ENCODE measurements around the gene FCSK.

DNA sequence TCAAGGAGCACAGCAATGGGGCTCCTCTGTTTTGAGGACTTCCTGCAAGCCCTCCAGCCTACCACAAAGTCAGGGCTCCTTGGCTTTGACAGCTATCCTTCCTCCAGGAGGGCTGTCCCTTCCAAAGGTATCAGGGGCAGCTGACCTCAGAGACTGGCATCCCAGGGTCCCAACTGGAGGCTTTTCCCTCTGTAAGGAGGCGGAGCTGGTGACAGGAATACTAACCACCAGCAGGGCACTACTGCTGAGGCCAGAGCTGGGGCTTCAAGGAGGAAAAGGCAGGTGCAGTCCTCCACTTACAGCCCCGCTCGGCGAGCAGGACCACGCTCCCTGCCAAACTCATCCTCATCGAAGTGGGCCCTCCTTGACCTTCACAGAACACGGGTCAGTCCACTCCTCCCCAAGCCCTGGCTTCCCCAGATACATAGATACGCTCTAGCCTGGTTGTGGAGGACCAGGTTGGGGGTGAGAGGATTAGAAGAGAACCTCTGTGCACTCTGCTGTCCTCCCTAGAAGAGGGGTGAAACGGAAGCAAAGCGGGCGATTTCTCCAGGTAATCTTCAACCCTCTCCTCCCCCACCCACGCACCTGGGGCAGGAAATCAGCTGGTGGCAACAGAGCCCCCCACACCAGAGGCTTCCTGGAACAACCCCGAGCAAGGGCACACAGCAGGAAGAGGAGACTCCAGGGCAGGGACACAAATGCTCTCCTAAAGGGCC is 36.0 kb upstream of the FCSK start:
- TF ChIP-seq, protein P1, sequence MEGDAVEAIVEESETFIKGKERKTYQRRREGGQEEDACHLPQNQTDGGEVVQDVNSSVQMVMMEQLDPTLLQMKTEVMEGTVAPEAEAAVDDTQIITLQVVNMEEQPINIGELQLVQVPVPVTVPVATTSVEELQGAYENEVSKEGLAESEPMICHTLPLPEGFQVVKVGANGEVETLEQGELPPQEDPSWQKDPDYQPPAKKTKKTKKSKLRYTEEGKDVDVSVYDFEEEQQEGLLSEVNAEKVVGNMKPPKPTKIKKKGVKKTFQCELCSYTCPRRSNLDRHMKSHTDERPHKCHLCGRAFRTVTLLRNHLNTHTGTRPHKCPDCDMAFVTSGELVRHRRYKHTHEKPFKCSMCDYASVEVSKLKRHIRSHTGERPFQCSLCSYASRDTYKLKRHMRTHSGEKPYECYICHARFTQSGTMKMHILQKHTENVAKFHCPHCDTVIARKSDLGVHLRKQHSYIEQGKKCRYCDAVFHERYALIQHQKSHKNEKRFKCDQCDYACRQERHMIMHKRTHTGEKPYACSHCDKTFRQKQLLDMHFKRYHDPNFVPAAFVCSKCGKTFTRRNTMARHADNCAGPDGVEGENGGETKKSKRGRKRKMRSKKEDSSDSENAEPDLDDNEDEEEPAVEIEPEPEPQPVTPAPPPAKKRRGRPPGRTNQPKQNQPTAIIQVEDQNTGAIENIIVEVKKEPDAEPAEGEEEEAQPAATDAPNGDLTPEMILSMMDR (IDR thresholded peaks at IDR 0.05; ENCODE audit: poor library complexity) = no peak
- TF ChIP-seq EZH2 (IDR thresholded peaks at IDR 0.05; ENCODE audit: borderline replicate concordance) = no peak
- TF ChIP-seq EZH2phosphoT487 (IDR thresholded peaks at IDR 0.05; ENCODE audit: low read depth, severe bottlenecking, unreplicated experiment) = no peak

Measured in hepatocyte (in vitro differentiated cells).